HepG2 (cell line): ENCODE data around the gene BIVM. TPM values are rescaled to one million over a fixed set of nuclear protein-coding genes. Genes with fewer than 3 reads are reported as not detected.
A peak's percentile ranks its signal among the peaks of the same experiment; 100 is the strongest.

ENCODE experiments used
- CREBL2 ChIP-seq: sonication (generic); formaldehyde crosslinking; IDR thresholded peaks from 2 replicates; pipeline ENCODE4 v1.8.1; 2023; ENCODE audit warnings: missing genetic modification reagents, mild to moderate bottlenecking, borderline replicate concordance
- ESRRA ChIP-seq: sonication (generic); formaldehyde crosslinking; IDR thresholded peaks from 2 replicates; pipeline ENCODE4 v1.5.1; 2020; ENCODE audit warnings: mild to moderate bottlenecking, low read depth, missing genetic modification reagents
- EZH2 ChIP-seq: conservative IDR thresholded peaks from 2 replicates; pipeline ENCODE4 v1.6.1; 2012; ENCODE audit warnings: mild to moderate bottlenecking, low read depth, low read length, moderate library complexity
- GPBP1L1 ChIP-seq: sonication (generic); formaldehyde crosslinking; IDR thresholded peaks from 2 replicates; pipeline ENCODE4 v1.5.0; 2020; ENCODE audit warnings: mild to moderate bottlenecking, missing genetic modification reagents
- GPN1 ChIP-seq: sonication (generic); formaldehyde crosslinking; IDR thresholded peaks from 2 replicates; pipeline ENCODE4 v1.5.1; 2020; ENCODE audit warnings: missing genetic modification reagents, borderline replicate concordance
- KLF16 ChIP-seq, 2 experiments: sonication (generic) in 1 of 2; formaldehyde crosslinking in 1 of 2; IDR thresholded peaks; 2 replicates each; pipeline versions ENCODE4 v1.6.1 to v1.8.0; 2016 to 2023; ENCODE audit warnings: missing genetic modification reagents in 2 of 2, missing compliant biosample characterization in 1 of 2
- LCORL ChIP-seq, 2 experiments: fragments of 450-650 bp in 1 of 2; sonication (generic) in 1 of 2; formaldehyde crosslinking in 1 of 2; IDR thresholded peaks; 2 replicates each; pipeline versions ENCODE4 v1.5.0 to v1.6.1; 2017 to 2020; ENCODE audit warnings: antibody characterized with exemption in 1 of 2, missing genetic modification reagents in 1 of 2
- NCOA2 ChIP-seq: sonication (generic); formaldehyde crosslinking; IDR thresholded peaks from 2 replicates; pipeline ENCODE4 v1.8.0; 2022; ENCODE audit warnings: inconsistent platforms
- NFRKB ChIP-seq: fragments of 450-650 bp; IDR thresholded peaks from 2 replicates; pipeline ENCODE4 v1.6.1; 2017
- RBM22 ChIP-seq: fragments of 200-400 bp; formaldehyde crosslinking; optimal IDR thresholded peaks from 2 replicates; pipeline ENCODE3; 2017; ENCODE audit warnings: mild to moderate bottlenecking, low read length, moderate library complexity
- SNAI1 ChIP-seq: sonication (generic); formaldehyde crosslinking; IDR thresholded peaks from 2 replicates; pipeline ENCODE4 v1.5.0; 2020; ENCODE audit warnings: mild to moderate bottlenecking, missing genetic modification reagents, borderline replicate concordance
- SNAPC2 ChIP-seq: sonication (generic); formaldehyde crosslinking; IDR thresholded peaks from 2 replicates; pipeline ENCODE4 v1.8.1; 2022; ENCODE audit warnings: mild to moderate bottlenecking, missing genetic modification reagents
- SP2 ChIP-seq: sonication (generic); formaldehyde crosslinking; IDR thresholded peaks from 2 replicates; pipeline ENCODE4 v1.5.1; 2020; ENCODE audit warnings: mild to moderate bottlenecking, missing genetic modification reagents
- SRSF4 ChIP-seq: fragments of 200-400 bp; formaldehyde crosslinking; IDR thresholded peaks from one replicate; pipeline ENCODE4 v1.6.1; 2018; ENCODE audit warnings: mild to moderate bottlenecking, low read depth, low read length, moderate library complexity; ENCODE audit not compliant: poor library complexity, severe bottlenecking
- TP53 ChIP-seq: sonication (generic); formaldehyde crosslinking; conservative IDR thresholded peaks from 2 replicates; pipeline ENCODE4 v1.4.0; 2020; ENCODE audit warnings: missing genetic modification reagents
- ZBTB46 ChIP-seq: sonication (generic); formaldehyde crosslinking; IDR thresholded peaks from 2 replicates; pipeline ENCODE4 v1.4.0; 2020; ENCODE audit warnings: mild to moderate bottlenecking, missing genetic modification reagents, borderline replicate concordance
- ZC3H4 ChIP-seq: sonication (generic); formaldehyde crosslinking; IDR thresholded peaks from 2 replicates; pipeline ENCODE4 v1.4.0; 2020; ENCODE audit warnings: missing genetic modification reagents, borderline replicate concordance
- ZIK1 ChIP-seq: sonication (generic); formaldehyde crosslinking; IDR thresholded peaks from 2 replicates; pipeline ENCODE4 v1.5.0; 2020; ENCODE audit warnings: mild to moderate bottlenecking, low read depth, missing genetic modification reagents, borderline replicate concordance
- ZNF143 ChIP-seq: sonication (generic); formaldehyde crosslinking; IDR thresholded peaks from 2 replicates; pipeline ENCODE4 v1.4.0; 2020; ENCODE audit warnings: missing genetic modification reagents
- ZNF251 ChIP-seq: sonication (generic); formaldehyde crosslinking; IDR thresholded peaks from 2 replicates; pipeline ENCODE4 v1.9.0; 2021; ENCODE audit warnings: mild to moderate bottlenecking, missing genetic modification reagents
- ZNF512B ChIP-seq: sonication (generic); formaldehyde crosslinking; IDR thresholded peaks from 2 replicates; pipeline ENCODE4 v1.5.1; 2020; ENCODE audit warnings: missing genetic modification reagents, mild to moderate bottlenecking, borderline replicate concordance
- ZNF547 ChIP-seq: sonication (generic); formaldehyde crosslinking; IDR thresholded peaks from 2 replicates; pipeline ENCODE4 v1.5.1; 2020; ENCODE audit warnings: mild to moderate bottlenecking, missing genetic modification reagents
- ZNF616 ChIP-seq: sonication (generic); formaldehyde crosslinking; IDR thresholded peaks from 2 replicates; pipeline ENCODE4 v1.5.0; 2020; ENCODE audit warnings: low read depth, mild to moderate bottlenecking, missing genetic modification reagents
- polyA plus RNA-seq, 8 experiments: library from polyadenylated mRNA; depleted of rRNA in 3 of 8; stranded (reverse) in 7 of 8; unstranded in 1 of 8; fragments of >200 nt; fragmentation: Illumina TruSeq in 4 of 8; extraction: Trizol in 4 of 8; gene quantifications; 2 replicates each; pipeline versions ENCODE4 v1.2.1 to v1.2.3, GENCODE V29; 2011 to 2016; ENCODE audit warnings: low read depth in 4 of 8, missing spikeins in 1 of 8, mixed read lengths in 1 of 8; ENCODE audit not compliant: insufficient read depth in 1 of 8
- total RNA-seq, 5 experiments: library from RNA; depleted of rRNA; stranded (reverse); fragments of >200 nt; fragmentation: Illumina TruSeq; extraction: Trizol; gene quantifications; 2 replicates each; pipeline ENCODE4 v1.2.3, GENCODE V29; 2016; ENCODE audit warnings: low read depth in 1 of 5

Gene BIVM
- total and polyA plus RNA-seq, 2 of the 13 experiments (the other 11 are each of a cell fraction or from before 2014, with no cell fraction given): 10.4 to 15.8 TPM

- TF ChIP-seq ZNF512B (CRISPR knock-in tag) (no peak), ZIK1 (peak; percentile 8; the same call in 1 of the 2 replicates), TP53 (CRISPR knock-in tag) (0 out of 2 replicates have a peak, but pooled peaks have one; percentile 76), SRSF4 (no peak), LCORL (IDR thresholded peaks at IDR 0.05) (no peak), LCORL (CRISPR knock-in tag; IDR thresholded peaks at IDR 0.05) (peak; percentile 15; the same call in 1 of the 2 replicates), CREBL2 (CRISPR knock-in tag) (no peak), ZC3H4 (CRISPR knock-in tag) (no peak), ZNF251 (0 out of 2 replicates have a peak, but pooled peaks have one; percentile 36), KLF16 (CRISPR knock-in tag; IDR thresholded peaks at IDR 0.05) (no peak), NFRKB (no peak), EZH2 (no peak), SNAPC2 (no peak), ZNF143 (CRISPR knock-in tag) (no peak), RBM22 (no peak), ZNF616 (CRISPR knock-in tag) (0 out of 2 replicates have a peak, but pooled peaks have one; percentile 35), GPBP1L1 (CRISPR knock-in tag) (no peak), SP2 (CRISPR knock-in tag) (peak; percentile 32; the same call in 1 of the 2 replicates), SNAI1 (CRISPR knock-in tag) (no peak; the same call in 1 of the 2 replicates), ESRRA (no peak), ZNF547 (CRISPR knock-in tag) (0 out of 2 replicates have a peak, but pooled peaks have one; percentile 25), GPN1 (CRISPR knock-in tag) (no peak), NCOA2 (CRISPR knock-in tag) (no peak), ZBTB46 (CRISPR knock-in tag) (no peak)
Observed at GRCh38 chr13:102799426-102800144, 666 bp downstream of the BIVM start (continued).
